Panc1 (cell line): ENCODE results near the gene GAS2.

ENCODE experiments used
- CTCF ChIP-seq: fragments of 450-650 bp; IDR thresholded peaks from 2 replicates; pipeline ENCODE4 v1.5.1; 2017; ENCODE audit warnings: mild to moderate bottlenecking
- POLR2AphosphoS5 ChIP-seq: IDR thresholded peaks from 2 replicates; pipeline ENCODE4 v1.6.1; 2012; ENCODE audit warnings: mild to moderate bottlenecking, low read depth, low read length, moderate library complexity

GRCh38 chr11:22634897-22635629, 31.3 kb upstream of the GAS2 start:
- TF ChIP-seq CTCF (no peak), POLR2AphosphoS5 (no peak)
